GM18499 (cell line): ENCODE measurements around the gene UAP1L1.

Source experiments
- ATAC-seq: cut with Tn5 transposase; IDR thresholded peaks from one replicate; pipeline ENCODE4 v1.9.1; 2021; ENCODE audit warnings: moderate number of reproducible peaks; ENCODE audit not compliant: insufficient read depth, unreplicated experiment

The UAP1L1 gene

DNA sequence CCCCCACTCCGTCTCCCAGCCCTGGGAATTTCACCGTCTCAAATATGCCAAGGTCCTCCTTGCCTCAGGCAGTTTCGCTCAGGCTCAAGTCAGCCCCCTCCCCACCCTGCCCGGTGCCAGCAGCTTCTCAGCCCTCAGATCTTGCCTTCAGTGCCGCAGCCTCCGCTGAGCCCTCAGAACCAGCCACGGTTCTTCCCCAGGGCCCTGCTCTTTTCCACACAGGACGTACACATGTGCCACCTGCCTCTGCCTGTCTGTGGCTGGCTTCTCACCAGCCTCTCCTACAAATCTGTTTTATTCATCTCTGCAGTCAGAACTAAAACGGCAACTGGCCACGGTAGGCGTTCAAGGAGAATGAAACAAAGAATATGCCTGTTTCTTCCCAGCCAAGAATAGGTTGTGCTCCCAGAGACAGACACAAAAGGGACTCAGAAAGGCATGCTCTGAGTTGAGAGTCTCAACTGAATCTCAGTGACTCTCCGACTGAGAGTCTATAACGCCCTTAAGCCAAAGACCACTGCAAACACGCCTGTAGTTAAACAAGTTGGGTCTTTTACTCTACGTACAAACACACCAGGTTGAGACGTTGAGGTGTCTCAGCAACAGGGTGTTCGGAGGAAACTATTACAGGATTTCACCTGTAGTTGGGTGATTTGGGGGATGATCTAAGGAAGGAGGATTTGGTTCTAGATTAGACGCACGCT is 51.0 kb downstream of the UAP1L1 start:
- no peak for ATAC-seq

- ATAC-seq = no peak
These were observed 51.6 kb downstream of the UAP1L1 start for GRCh38 chr9:137128862-137129455.

- ATAC-seq = no peak
These were observed 52.3 kb downstream of the UAP1L1 start for GRCh38 chr9:137129456-137130175.

DNA sequence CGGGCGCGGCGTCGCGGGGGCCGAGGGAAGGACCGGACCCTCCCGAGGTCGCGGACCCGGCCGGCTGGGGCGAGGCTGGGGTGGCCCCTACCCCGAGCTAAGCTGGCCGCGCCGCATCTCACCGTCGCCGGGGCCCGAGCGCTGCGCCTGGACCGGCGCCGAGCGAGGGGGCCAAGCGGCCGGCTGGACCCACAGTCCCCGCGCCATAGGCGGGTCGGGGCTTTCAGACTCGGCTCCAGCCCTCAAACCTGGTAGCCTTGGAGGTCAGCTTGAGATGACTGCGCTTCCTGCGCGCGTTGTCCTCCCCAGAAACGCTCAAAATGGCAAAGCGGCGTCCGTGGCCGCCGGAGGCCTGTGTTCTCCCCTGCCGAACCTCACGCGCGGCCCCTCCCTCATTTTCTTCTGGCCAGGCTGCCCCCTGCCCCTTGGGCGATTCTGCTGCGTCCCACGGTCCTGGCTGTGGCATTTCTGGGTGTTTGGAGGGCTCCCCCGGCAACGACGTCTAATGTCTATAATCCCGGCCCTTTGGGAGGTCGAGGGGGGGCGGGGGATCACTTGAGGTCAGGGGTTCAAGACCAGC is 52.9 kb downstream of the UAP1L1 start:
- no peak for ATAC-seq
